Measurements from ENCODE around the gene ATP7A.

- TF ChIP-seq CTCF (IDR thresholded peaks at IDR 0.05 in 4 of 5, conservative IDR thresholded peaks at IDR 0.05 in 1 of 5) = no peak
- peak; percentile 74 to 89 for TF ChIP-seq POLR2A (IDR thresholded peaks at IDR 0.05)
Measured at GRCh38 chrX:77894921-77895886, 15.3 kb upstream of the ATP7A start, which contains the start of gene MAGT1.
